Progenitor cell of endocrine pancreas (in vitro differentiated cells): Measurements from ENCODE around the gene PLAC8. TPM values are rescaled to one million over a fixed set of nuclear protein-coding genes. Genes with fewer than 3 reads are reported as not detected.
A peak's percentile ranks its signal among the peaks of the same experiment; 100 is the strongest.

Source experiments
- DNase-seq: peaks from one replicate; pipeline ENCODE4 v3.0.0; 2021; ENCODE audit warnings: low spot score; ENCODE audit not compliant: unreplicated experiment
- H3K27ac Mint-ChIP-seq: 2 replicates; pipeline ENCODE4 v1.8.0; 2021; ENCODE audit warnings: mild to moderate bottlenecking, moderate library complexity, mixed read lengths
- H3K27me3 Mint-ChIP-seq: 2 replicates; pipeline ENCODE4 v1.8.0; 2021; ENCODE audit warnings: mixed read lengths
- H3K36me3 Mint-ChIP-seq: 2 replicates; pipeline ENCODE4 v1.8.0; 2022; ENCODE audit warnings: mixed read lengths; ENCODE audit not compliant: insufficient read depth
- H3K4me1 Mint-ChIP-seq: 2 replicates; pipeline ENCODE4 v1.8.0; 2021; ENCODE audit warnings: low read depth, mixed read lengths
- H3K4me3 Mint-ChIP-seq: 2 replicates; pipeline ENCODE4 v1.8.0; 2021; ENCODE audit warnings: low read depth, mild to moderate bottlenecking, moderate library complexity, mixed read lengths
- H3K9me3 Mint-ChIP-seq: 2 replicates; pipeline ENCODE4 v1.8.0; 2021; ENCODE audit warnings: low read depth, mixed read lengths
- CTCF ChIP-seq: fragments of 200-600 bp; sonication (generic); IDR thresholded peaks from one replicate; pipeline ENCODE4 v1.5.0; 2021; ENCODE audit warnings: antibody characterized with exemption, mild to moderate bottlenecking; ENCODE audit not compliant: unreplicated experiment
- long read RNA-seq: library from polyadenylated mRNA; unstranded; transcript quantifications from one replicate; pipeline ENCODE4 v2.0.0, GENCODE V29; 2020
- total RNA-seq: library from RNA; stranded (reverse); gene quantifications from 2 replicates; pipeline ENCODE4 v1.2.1, GENCODE V29; 2021

Gene PLAC8
- 4.7 and 5.9 TPM in 2 replicates for total RNA-seq
- long read RNA-seq, result 0 reads

- peak within 1 kb of the TSS; percentile 39 for H3K4me3 Mint-ChIP-seq
- peaks cover 11% of the 10 kb centered on the region for H3K4me1 Mint-ChIP-seq
- no peaks in the 10 kb centered on the region for H3K36me3 Mint-ChIP-seq
- no peaks in the 10 kb centered on the region for H3K27me3 Mint-ChIP-seq
- H3K9me3 Mint-ChIP-seq, result no peaks in the 10 kb centered on the region
- H3K27ac Mint-ChIP-seq, result peak within 1 kb of the TSS; percentile 88
- TF ChIP-seq CTCF, result no peak
- DNase-seq, result no peak
These were observed at the start of gene PLAC8 for GRCh38 chr4:83114576-83114975. Gene PLAC8 (minus strand): TSS chr4:83114729. CDS start chr4:83107921, 6,808 bp downstream.

GRCh38 chr4:83153417-83153816 is 38.9 kb upstream of the PLAC8 start:
- H3K27ac Mint-ChIP-seq, result no peak overlapping the region
- H3K36me3 Mint-ChIP-seq, result no peaks in the 10 kb centered on the region
- no peak overlapping the region for H3K4me3 Mint-ChIP-seq
- no peaks in the 10 kb centered on the region for H3K27me3 Mint-ChIP-seq
- no peak for TF ChIP-seq CTCF
- peaks cover 10% of the 10 kb centered on the region for H3K9me3 Mint-ChIP-seq
- H3K4me1 Mint-ChIP-seq, result peaks cover 4% of the 10 kb centered on the region
- DNase-seq, result no peak

GRCh38 chr4:83152746-83153145 is 38.2 kb upstream of the PLAC8 start:
- H3K36me3 Mint-ChIP-seq, result no peaks in the 10 kb centered on the region

GRCh38 chr4:83151651-83152050 is 37.1 kb upstream of the PLAC8 start:
- no peaks in the 10 kb centered on the region for H3K27me3 Mint-ChIP-seq
- DNase-seq, result no peak
- no peaks in the 10 kb centered on the region for H3K36me3 Mint-ChIP-seq
- H3K9me3 Mint-ChIP-seq, result peaks cover 6% of the 10 kb centered on the region
- H3K4me1 Mint-ChIP-seq, result peaks cover 4% of the 10 kb centered on the region
- no peak overlapping the region for H3K4me3 Mint-ChIP-seq
- no peak for TF ChIP-seq CTCF
- no peak overlapping the region for H3K27ac Mint-ChIP-seq

More at GRCh38 chr4:83152746-83153145, 38.2 kb upstream of the PLAC8 start:
- Mint-ChIP-seq H3K4me3 (no peak overlapping the region), H3K27me3 (no peaks in the 10 kb centered on the region), H3K9me3 (peaks cover 10% of the 10 kb centered on the region), H3K27ac (no peak overlapping the region), H3K4me1 (peaks cover 4% of the 10 kb centered on the region)
- no peak for TF ChIP-seq CTCF
- DNase-seq, result no peak

- Mint-ChIP-seq H3K9me3 (no peaks in the 10 kb centered on the region), H3K36me3 (no peaks in the 10 kb centered on the region), H3K27ac (no peak overlapping the region), H3K27me3 (no peaks in the 10 kb centered on the region), H3K4me3 (no peak overlapping the region), H3K4me1 (peaks cover 4% of the 10 kb centered on the region)
- DNase-seq, result no peak
- no peak for TF ChIP-seq CTCF
These were observed 36.3 kb upstream of the PLAC8 start for GRCh38 chr4:83150653-83151330.
